ENCODE results near the gene RAB6B.

DNA sequence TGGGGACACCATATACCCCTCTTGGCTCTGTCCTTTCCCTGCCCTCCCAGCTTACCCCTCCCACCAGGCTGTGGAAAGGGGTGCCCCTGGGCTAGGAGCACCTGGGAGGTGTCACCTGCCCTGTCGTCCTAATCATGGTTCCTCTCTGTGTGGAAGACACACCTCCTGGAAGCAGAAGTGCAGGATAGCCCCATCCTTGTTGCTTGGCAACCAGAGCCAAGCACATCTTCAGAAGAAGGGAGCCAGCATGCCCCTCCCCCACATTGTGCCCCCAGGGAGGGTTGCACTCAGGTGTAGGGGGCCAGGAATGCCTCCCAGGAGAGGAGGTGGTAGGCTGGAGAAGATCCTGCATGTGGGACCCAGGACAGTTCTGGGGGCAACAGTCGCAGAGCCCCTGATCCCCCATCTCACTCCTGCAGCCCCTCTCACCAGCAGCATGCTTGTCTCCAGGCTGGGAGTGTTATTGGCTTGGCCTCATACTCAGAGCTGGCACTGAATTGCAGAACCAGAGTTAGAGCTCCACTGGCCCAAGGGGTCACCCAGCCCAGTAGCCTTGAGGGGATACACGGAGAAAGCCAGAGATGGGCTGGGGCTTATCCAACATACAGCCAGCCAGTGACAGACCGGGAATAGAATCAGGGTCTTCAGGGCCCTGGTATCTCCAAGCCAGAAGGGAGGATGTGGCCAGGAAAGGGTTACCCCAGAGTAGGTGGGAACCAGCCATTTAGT is 8.4 kb downstream of the RAB6B start:
- no peak for TF ChIP-seq EZH2phosphoT487 (IDR thresholded peaks at IDR 0.05; ENCODE audit: unreplicated experiment)
- TF ChIP-seq, protein P1, sequence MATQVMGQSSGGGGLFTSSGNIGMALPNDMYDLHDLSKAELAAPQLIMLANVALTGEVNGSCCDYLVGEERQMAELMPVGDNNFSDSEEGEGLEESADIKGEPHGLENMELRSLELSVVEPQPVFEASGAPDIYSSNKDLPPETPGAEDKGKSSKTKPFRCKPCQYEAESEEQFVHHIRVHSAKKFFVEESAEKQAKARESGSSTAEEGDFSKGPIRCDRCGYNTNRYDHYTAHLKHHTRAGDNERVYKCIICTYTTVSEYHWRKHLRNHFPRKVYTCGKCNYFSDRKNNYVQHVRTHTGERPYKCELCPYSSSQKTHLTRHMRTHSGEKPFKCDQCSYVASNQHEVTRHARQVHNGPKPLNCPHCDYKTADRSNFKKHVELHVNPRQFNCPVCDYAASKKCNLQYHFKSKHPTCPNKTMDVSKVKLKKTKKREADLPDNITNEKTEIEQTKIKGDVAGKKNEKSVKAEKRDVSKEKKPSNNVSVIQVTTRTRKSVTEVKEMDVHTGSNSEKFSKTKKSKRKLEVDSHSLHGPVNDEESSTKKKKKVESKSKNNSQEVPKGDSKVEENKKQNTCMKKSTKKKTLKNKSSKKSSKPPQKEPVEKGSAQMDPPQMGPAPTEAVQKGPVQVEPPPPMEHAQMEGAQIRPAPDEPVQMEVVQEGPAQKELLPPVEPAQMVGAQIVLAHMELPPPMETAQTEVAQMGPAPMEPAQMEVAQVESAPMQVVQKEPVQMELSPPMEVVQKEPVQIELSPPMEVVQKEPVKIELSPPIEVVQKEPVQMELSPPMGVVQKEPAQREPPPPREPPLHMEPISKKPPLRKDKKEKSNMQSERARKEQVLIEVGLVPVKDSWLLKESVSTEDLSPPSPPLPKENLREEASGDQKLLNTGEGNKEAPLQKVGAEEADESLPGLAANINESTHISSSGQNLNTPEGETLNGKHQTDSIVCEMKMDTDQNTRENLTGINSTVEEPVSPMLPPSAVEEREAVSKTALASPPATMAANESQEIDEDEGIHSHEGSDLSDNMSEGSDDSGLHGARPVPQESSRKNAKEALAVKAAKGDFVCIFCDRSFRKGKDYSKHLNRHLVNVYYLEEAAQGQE (IDR thresholded peaks at IDR 0.05; ENCODE audit: unreplicated experiment) = no peak
- TF ChIP-seq CTCF (conservative IDR thresholded peaks at IDR 0.05; ENCODE audit: low read depth in 2 of 2) = no peak
- TF ChIP-seq POLR2AphosphoS5 (IDR thresholded peaks at IDR 0.05; ENCODE audit: low read depth) = no peak
- no peak for TF ChIP-seq CREB1 (CRISPR knock-in tag; IDR thresholded peaks at IDR 0.05; ENCODE audit: low read depth)
- no peak for TF ChIP-seq EZH2 (IDR thresholded peaks at IDR 0.05; ENCODE audit: low read depth, unreplicated experiment)
- no peak for TF ChIP-seq JUNB (IDR thresholded peaks at IDR 0.05; ENCODE audit: unreplicated experiment)
- no peak for TF ChIP-seq ZNF331 (CRISPR knock-in tag; IDR thresholded peaks at IDR 0.05; ENCODE audit: low read depth)
- no peak for TF ChIP-seq STAT1 (IDR thresholded peaks at IDR 0.05; ENCODE audit: unreplicated experiment)
- no peak for TF ChIP-seq ZNF114 (CRISPR knock-in tag; IDR thresholded peaks at IDR 0.05)
- TF ChIP-seq ETS1 (IDR thresholded peaks at IDR 0.05) = no peak
- TF ChIP-seq NANOG (IDR thresholded peaks at IDR 0.05; ENCODE audit: borderline replicate concordance) = no peak
- TF ChIP-seq ZNF462 (CRISPR knock-in tag; IDR thresholded peaks at IDR 0.05) = no peak
